ENCODE data around the gene DYNLRB1.

Gene DYNLRB1

GRCh38 chr20:34531608-34532265 lies 15.5 kb downstream of the DYNLRB1 start:
- no peak for TF ChIP-seq CTCF (IDR thresholded peaks at IDR 0.05; ENCODE audit: borderline replicate concordance, insufficient read depth, low read depth, low read length)
- no peak overlapping the region for H3K4me3 ChIP-seq (ENCODE audit: low read depth, low read length)

GRCh38 chr20:34532320-34532719 lies 16.1 kb downstream of the DYNLRB1 start:
- no peak for TF ChIP-seq CTCF (IDR thresholded peaks at IDR 0.05; ENCODE audit: borderline replicate concordance, insufficient read depth, low read depth, low read length)
- H3K4me3 ChIP-seq (ENCODE audit: low read depth, low read length), result no peak overlapping the region

GRCh38 chr20:34532756-34533155 lies 16.5 kb downstream of the DYNLRB1 start:
- no peak overlapping the region for H3K4me3 ChIP-seq (ENCODE audit: low read depth, low read length)

GRCh38 chr20:34534391-34535165 lies 18.4 kb downstream of the DYNLRB1 start:
- H3K4me3 ChIP-seq (ENCODE audit: low read depth, low read length), result no peak overlapping the region

More at GRCh38 chr20:34532756-34533155, 16.5 kb downstream of the DYNLRB1 start:
- TF ChIP-seq CTCF (IDR thresholded peaks at IDR 0.05; ENCODE audit: borderline replicate concordance, insufficient read depth, low read depth, low read length), result no peak

GRCh38 chr20:34535301-34535840 lies 19.1 kb downstream of the DYNLRB1 start:
- H3K4me3 ChIP-seq (ENCODE audit: low read depth, low read length), result no peak overlapping the region
- no peak for TF ChIP-seq CTCF (IDR thresholded peaks at IDR 0.05; ENCODE audit: borderline replicate concordance, insufficient read depth, low read depth, low read length)

More at GRCh38 chr20:34534391-34535165, 18.4 kb downstream of the DYNLRB1 start:
- TF ChIP-seq CTCF (IDR thresholded peaks at IDR 0.05; ENCODE audit: borderline replicate concordance, insufficient read depth, low read depth, low read length), result no peak

GRCh38 chr20:34535857-34536256 lies 19.6 kb downstream of the DYNLRB1 start:
- no peak for TF ChIP-seq CTCF (IDR thresholded peaks at IDR 0.05; ENCODE audit: borderline replicate concordance, insufficient read depth, low read depth, low read length)
- no peak overlapping the region for H3K4me3 ChIP-seq (ENCODE audit: low read depth, low read length)
